ENCODE data around the gene SCARB1. TPM values are rescaled to one million over a fixed set of nuclear protein-coding genes. Genes with fewer than 3 reads are reported as not detected.

SCARB1 gene
- total and polyA plus RNA-seq, 2 of the 13 experiments (the other 11 are each of a cell fraction or from before 2014, with no cell fraction given): 63.4 to 160 TPM

DNA sequence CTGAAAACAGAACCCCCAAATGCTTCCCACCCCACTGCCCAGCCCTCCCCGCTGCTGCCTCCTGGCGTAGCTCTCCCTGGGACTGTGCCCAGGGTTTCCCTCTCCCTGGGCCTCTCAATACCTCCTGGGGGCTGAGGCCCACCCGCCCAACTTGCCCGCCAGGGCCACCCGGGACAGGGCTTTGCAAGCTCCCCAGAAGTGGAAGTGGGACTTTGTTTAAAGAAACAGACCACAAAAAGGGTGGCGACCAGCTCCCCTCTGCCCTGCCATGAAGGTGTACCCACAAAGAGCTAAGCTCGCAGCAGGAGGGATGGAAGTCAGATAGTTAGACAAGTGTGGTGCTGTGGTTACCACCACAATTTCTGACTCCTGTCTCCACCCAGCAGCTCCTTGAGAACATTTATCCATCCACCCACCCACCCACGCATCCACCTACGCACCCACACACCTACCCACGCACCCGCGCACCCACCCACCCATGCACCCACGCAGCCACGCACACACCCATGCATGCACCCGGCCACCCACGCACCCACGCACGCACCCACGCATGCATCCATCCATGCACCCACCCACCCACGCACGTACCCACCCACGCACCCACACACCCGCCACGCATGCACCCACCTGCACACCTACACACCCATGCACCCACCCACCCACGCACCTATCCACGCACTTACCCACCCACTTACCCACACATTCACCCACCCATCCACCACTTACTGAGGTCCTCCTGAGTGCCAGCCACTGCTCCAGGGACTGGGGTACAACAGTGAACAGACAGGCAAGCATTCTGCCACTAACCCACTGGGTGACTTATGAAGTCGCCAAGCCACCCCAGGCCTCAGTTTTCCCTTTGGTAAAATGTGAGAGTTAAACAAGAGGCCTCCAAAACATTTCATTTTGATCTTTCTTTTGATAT lies 127.3 kb downstream of the SCARB1 start:
- Histone ChIP-seq H3K36me3 (replicated peaks in 1 of 2; ENCODE audit: control insufficient read depth in 1 of 2, insufficient read depth in 2 of 2, low read length in 2 of 2) (no peaks in the 10 kb centered on the region), H3K4me1 (ENCODE audit: insufficient read depth, low read length) (peaks cover 84% of the 10 kb centered on the region), H3K9ac (ENCODE audit: insufficient read depth, low read depth, low read length) (no peak overlapping the region), H3K4me2 (ENCODE audit: low read depth, low read length) (no peak overlapping the region), H3K4me3 (replicated peaks in 1 of 3; ENCODE audit: insufficient read depth in 1 of 3, low read depth in 2 of 3, low read length in 3 of 3) (no peak overlapping the region), H3K9me3 (ENCODE audit: low read length) (peaks cover 5% of the 10 kb centered on the region; the same call in 1 of the 2 replicates), H3K27me3 (ENCODE audit: control insufficient read depth in 1 of 2, insufficient read depth in 2 of 2, low read length in 2 of 2) (no peaks in the 10 kb centered on the region), H2AFZ (ENCODE audit: low read length) (no peak overlapping the region), H4K20me1 (ENCODE audit: insufficient read depth, low read length) (no peaks in the 10 kb centered on the region), H3K79me2 (ENCODE audit: insufficient read depth, low read length) (no peaks in the 10 kb centered on the region), H3K27ac (ENCODE audit: extremely low read length, insufficient read depth, low read length) (no peak overlapping the region)
- ChIA-PET POLR2A (no interaction called here), CTCF (ENCODE audit: low intra/inter-chr PET ratio, low total read pairs) (no interaction called here)
- in situ Hi-C loops (cut with HindIII; ENCODE audit: extremely low pct_ligation_motif_present, low pct_unique_long_range_greater_than_20kb): no loop called here
- no peak for ATAC-seq
- no peak for FAIRE-seq
- BruUV-seq (replicated peaks): no TSS peak
- DNase-seq (ENCODE audit: low spot score): no peak
- intact Hi-C loops (cut with micrococcal nuclease; ENCODE audit: unreplicated experiment): loop anchor here (10.0 kb wide), 1 partner anchor 172 kb away; the partner anchor contains the start of gene NCOR2
- 90% methylated on average over 24 of the region's 27 CpGs for WGBS (ENCODE audit: low lambda C conversion rate)
- no peak for TF ChIP-seq ZSCAN25 (CRISPR knock-in tag; IDR thresholded peaks at IDR 0.05)
- no peak for TF ChIP-seq MZF1 (CRISPR knock-in tag; IDR thresholded peaks at IDR 0.05; ENCODE audit: borderline replicate concordance)
- TF ChIP-seq ZNF468 (CRISPR knock-in tag; IDR thresholded peaks at IDR 0.05): no peak
- no peak for TF ChIP-seq AFF4 (CRISPR knock-in tag; IDR thresholded peaks at IDR 0.05)
- TF ChIP-seq POGK (CRISPR knock-in tag; conservative IDR thresholded peaks at IDR 0.05): no peak
- TF ChIP-seq ZNF138 (CRISPR knock-in tag; IDR thresholded peaks at IDR 0.05; ENCODE audit: low read depth): no peak
- TF ChIP-seq, protein P1, sequence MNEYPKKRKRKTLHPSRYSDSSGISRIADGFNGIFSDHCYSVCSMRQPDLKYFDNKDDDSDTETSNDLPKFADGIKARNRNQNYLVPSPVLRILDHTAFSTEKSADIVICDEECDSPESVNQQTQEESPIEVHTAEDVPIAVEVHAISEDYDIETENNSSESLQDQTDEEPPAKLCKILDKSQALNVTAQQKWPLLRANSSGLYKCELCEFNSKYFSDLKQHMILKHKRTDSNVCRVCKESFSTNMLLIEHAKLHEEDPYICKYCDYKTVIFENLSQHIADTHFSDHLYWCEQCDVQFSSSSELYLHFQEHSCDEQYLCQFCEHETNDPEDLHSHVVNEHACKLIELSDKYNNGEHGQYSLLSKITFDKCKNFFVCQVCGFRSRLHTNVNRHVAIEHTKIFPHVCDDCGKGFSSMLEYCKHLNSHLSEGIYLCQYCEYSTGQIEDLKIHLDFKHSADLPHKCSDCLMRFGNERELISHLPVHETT (CRISPR knock-in tag; conservative IDR thresholded peaks at IDR 0.05): no peak
- TF ChIP-seq, protein P2, sequence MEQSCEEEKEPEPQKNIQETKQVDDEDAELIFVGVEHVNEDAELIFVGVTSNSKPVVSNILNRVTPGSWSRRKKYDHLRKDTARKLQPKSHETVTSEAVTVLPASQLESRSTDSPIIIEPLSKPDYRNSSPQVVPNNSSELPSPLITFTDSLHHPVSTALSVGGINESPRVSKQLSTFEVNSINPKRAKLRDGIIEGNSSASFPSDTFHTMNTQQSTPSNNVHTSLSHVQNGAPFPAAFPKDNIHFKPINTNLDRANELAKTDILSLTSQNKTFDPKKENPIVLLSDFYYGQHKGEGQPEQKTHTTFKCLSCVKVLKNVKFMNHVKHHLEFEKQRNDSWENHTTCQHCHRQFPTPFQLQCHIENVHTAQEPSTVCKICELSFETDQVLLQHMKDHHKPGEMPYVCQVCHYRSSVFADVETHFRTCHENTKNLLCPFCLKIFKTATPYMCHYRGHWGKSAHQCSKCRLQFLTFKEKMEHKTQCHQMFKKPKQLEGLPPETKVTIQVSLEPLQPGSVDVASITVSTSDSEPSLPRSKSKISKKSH (CRISPR knock-in tag; IDR thresholded peaks at IDR 0.05; ENCODE audit: borderline replicate concordance): no peak
- no peak for TF ChIP-seq ELK4 (CRISPR knock-in tag; IDR thresholded peaks at IDR 0.05; ENCODE audit: borderline replicate concordance)
